WTC11 (cell line): ENCODE data around the gene KCNT1. TPM values are rescaled to one million over a fixed set of nuclear protein-coding genes. Genes with fewer than 3 reads are reported as not detected.

ENCODE experiments used
- ATAC-seq: fragments of 200-7000 bp; cut with Tn5 transposase; 2 replicates; pipeline ENCODE4 v1.10.0; 2021; ENCODE audit warnings: mild to moderate bottlenecking, moderate library complexity
- CTCF ChIA-PET: fragments of 300-600 bp; sonication (Branson Sonifier 250); formaldehyde crosslinking; loops from one replicate; lab custom pipeline; 2021; ENCODE audit warnings: antibody characterized with exemption; lab: Charles Lee
- POLR2A ChIA-PET: fragments of 350-600 bp; sonication (Branson Sonifier 250); formaldehyde crosslinking; loops from one replicate; lab custom pipeline; 2021; ENCODE audit warnings: antibody characterized with exemption; lab: Charles Lee
- DNase-seq: peaks from one replicate; pipeline ENCODE4 v3.0.0; 2021; ENCODE audit warnings: low spot score
- H3K27ac Mint-ChIP-seq: 2 replicates; pipeline ENCODE4 v1.8.0; 2021; ENCODE audit warnings: mixed read lengths
- H3K27me3 Mint-ChIP-seq: 2 replicates; pipeline ENCODE4 v1.8.0; 2021; ENCODE audit warnings: low read depth, mild to moderate bottlenecking, moderate library complexity, mixed read lengths
- H3K36me3 Mint-ChIP-seq: 2 replicates; pipeline ENCODE4 v1.8.0; 2021; ENCODE audit warnings: mixed read lengths
- H3K4me1 Mint-ChIP-seq: 2 replicates; pipeline ENCODE4 v1.8.0; 2022; ENCODE audit warnings: mixed read lengths
- H3K4me3 Mint-ChIP-seq: 2 replicates; pipeline ENCODE4 v1.8.0; 2021; ENCODE audit warnings: mild to moderate bottlenecking, moderate library complexity, mixed read lengths
- H3K9me3 Mint-ChIP-seq: 2 replicates; pipeline ENCODE4 v1.8.0; 2021; ENCODE audit warnings: mixed read lengths
- EMX1 ChIP-seq: fragments of 250-450 bp; sonication (Bioruptor Pico); IDR thresholded peaks from 2 replicates; pipeline ENCODE4 v1.8.0; 2021; ENCODE audit warnings: mild to moderate bottlenecking
- ESRRA ChIP-seq: sonication (generic); formaldehyde crosslinking; IDR thresholded peaks from 2 replicates; pipeline ENCODE4 v1.8.1; 2022; ENCODE audit warnings: mild to moderate bottlenecking, missing genetic modification reagents, borderline replicate concordance
- IRF2 ChIP-seq: sonication (generic); formaldehyde crosslinking; IDR thresholded peaks from 2 replicates; pipeline ENCODE4 v1.8.0; 2022; ENCODE audit warnings: low read depth, missing genetic modification reagents, borderline replicate concordance
- NR3C1 ChIP-seq: sonication (generic); formaldehyde crosslinking; conservative IDR thresholded peaks from 2 replicates; pipeline ENCODE4 v1.8.1; 2023; ENCODE audit warnings: low read depth, mild to moderate bottlenecking, missing genetic modification reagents
- SMAD4 ChIP-seq: sonication (generic); formaldehyde crosslinking; IDR thresholded peaks from 2 replicates; pipeline ENCODE4 v1.8.0; 2022; ENCODE audit warnings: mild to moderate bottlenecking, missing genetic modification reagents
- ZNF121 ChIP-seq: sonication (generic); formaldehyde crosslinking; IDR thresholded peaks from 2 replicates; pipeline ENCODE4 v1.8.0; 2023; ENCODE audit warnings: missing genetic modification reagents
- ZNF232 ChIP-seq: sonication (generic); formaldehyde crosslinking; IDR thresholded peaks from 2 replicates; pipeline ENCODE4 v1.8.0; 2022; ENCODE audit warnings: mild to moderate bottlenecking, missing genetic modification reagents
- ZNF396 ChIP-seq: fragments of 250-450 bp; sonication (Bioruptor Pico); IDR thresholded peaks from 2 replicates; pipeline ENCODE4 v1.8.0; 2021; ENCODE audit warnings: mild to moderate bottlenecking, moderate library complexity, borderline replicate concordance
- ZNF423 ChIP-seq: fragments of 250-450 bp; sonication (Bioruptor Pico); IDR thresholded peaks from 2 replicates; pipeline ENCODE4 v2.1.2; 2022; ENCODE audit warnings: mild to moderate bottlenecking, moderate library complexity
- ZNF671 ChIP-seq: fragments of 250-450 bp; sonication (Bioruptor Pico); IDR thresholded peaks from 2 replicates; pipeline ENCODE4 v1.8.0; 2021; ENCODE audit warnings: mild to moderate bottlenecking
- total RNA-seq: library from RNA; stranded (reverse); gene quantifications from 3 replicates; pipeline ENCODE4 v1.2.3, GENCODE V29; 2021
- TF ChIP-seq, protein P1 (sequence below): sonication (generic); formaldehyde crosslinking; IDR thresholded peaks from 2 replicates; pipeline ENCODE4 v1.8.0; 2023; ENCODE audit warnings: missing genetic modification reagents, mild to moderate bottlenecking, borderline replicate concordance
- TF ChIP-seq, protein P2 (sequence below): sonication (generic); formaldehyde crosslinking; IDR thresholded peaks from 2 replicates; pipeline ENCODE4 v1.8.1; 2023; ENCODE audit warnings: mild to moderate bottlenecking, missing genetic modification reagents
- TF ChIP-seq, protein P3 (sequence below): fragments of 250-450 bp; sonication (Bioruptor Pico); IDR thresholded peaks from 2 replicates; pipeline ENCODE4 v1.8.0; 2021; ENCODE audit warnings: mild to moderate bottlenecking
- TF ChIP-seq, protein P4 (sequence below): sonication (generic); formaldehyde crosslinking; IDR thresholded peaks from 2 replicates; pipeline ENCODE4 v1.8.1; 2022; ENCODE audit warnings: mild to moderate bottlenecking, moderate library complexity, missing genetic modification reagents
- TF ChIP-seq, protein P5 (sequence below): sonication (generic); formaldehyde crosslinking; IDR thresholded peaks from 2 replicates; pipeline ENCODE4 v1.8.1; 2022; ENCODE audit warnings: low read depth, missing genetic modification reagents, borderline replicate concordance
- TF ChIP-seq, protein P6 (sequence below): sonication (generic); formaldehyde crosslinking; IDR thresholded peaks from 2 replicates; pipeline ENCODE4 v1.8.1; 2023; ENCODE audit warnings: mild to moderate bottlenecking, missing genetic modification reagents, moderate library complexity
- TF ChIP-seq, protein P7 (sequence below): fragments of 200-600 bp; IDR thresholded peaks from 2 replicates; pipeline ENCODE4 v1.8.0; 2022; ENCODE audit warnings: antibody characterized with exemption

Gene KCNT1
- total RNA-seq, 1 experiment from 2014 or later: 0.13 TPM

DNA sequence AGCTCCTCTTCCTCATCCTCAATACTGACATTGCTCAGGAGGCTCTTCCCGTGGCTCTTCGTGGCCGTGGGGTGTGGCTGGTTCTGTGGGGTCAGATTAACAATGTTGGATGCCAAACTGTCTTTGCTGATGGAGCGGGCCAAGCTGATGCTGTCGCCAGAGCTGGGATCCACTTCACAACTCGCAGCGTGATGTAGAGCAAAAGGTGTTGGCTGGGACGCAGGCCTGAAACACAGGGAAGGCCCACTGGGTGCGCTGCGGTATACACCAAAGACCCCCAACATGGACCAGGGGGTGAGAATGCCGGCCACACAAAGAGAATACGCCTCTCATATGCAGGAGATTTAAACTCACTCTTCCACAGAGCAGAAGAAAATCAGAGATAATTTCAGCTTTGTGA lies 121.1 kb downstream of the KCNT1 start (continued):
- TF ChIP-seq, protein P1, sequence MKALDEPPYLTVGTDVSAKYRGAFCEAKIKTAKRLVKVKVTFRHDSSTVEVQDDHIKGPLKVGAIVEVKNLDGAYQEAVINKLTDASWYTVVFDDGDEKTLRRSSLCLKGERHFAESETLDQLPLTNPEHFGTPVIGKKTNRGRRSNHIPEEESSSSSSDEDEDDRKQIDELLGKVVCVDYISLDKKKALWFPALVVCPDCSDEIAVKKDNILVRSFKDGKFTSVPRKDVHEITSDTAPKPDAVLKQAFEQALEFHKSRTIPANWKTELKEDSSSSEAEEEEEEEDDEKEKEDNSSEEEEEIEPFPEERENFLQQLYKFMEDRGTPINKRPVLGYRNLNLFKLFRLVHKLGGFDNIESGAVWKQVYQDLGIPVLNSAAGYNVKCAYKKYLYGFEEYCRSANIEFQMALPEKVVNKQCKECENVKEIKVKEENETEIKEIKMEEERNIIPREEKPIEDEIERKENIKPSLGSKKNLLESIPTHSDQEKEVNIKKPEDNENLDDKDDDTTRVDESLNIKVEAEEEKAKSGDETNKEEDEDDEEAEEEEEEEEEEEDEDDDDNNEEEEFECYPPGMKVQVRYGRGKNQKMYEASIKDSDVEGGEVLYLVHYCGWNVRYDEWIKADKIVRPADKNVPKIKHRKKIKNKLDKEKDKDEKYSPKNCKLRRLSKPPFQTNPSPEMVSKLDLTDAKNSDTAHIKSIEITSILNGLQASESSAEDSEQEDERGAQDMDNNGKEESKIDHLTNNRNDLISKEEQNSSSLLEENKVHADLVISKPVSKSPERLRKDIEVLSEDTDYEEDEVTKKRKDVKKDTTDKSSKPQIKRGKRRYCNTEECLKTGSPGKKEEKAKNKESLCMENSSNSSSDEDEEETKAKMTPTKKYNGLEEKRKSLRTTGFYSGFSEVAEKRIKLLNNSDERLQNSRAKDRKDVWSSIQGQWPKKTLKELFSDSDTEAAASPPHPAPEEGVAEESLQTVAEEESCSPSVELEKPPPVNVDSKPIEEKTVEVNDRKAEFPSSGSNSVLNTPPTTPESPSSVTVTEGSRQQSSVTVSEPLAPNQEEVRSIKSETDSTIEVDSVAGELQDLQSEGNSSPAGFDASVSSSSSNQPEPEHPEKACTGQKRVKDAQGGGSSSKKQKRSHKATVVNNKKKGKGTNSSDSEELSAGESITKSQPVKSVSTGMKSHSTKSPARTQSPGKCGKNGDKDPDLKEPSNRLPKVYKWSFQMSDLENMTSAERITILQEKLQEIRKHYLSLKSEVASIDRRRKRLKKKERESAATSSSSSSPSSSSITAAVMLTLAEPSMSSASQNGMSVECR (CRISPR knock-in tag): no peak
- no peak for TF ChIP-seq NR3C1
- no peak for TF ChIP-seq SMAD4 (CRISPR knock-in tag)
- TF ChIP-seq, protein P2, sequence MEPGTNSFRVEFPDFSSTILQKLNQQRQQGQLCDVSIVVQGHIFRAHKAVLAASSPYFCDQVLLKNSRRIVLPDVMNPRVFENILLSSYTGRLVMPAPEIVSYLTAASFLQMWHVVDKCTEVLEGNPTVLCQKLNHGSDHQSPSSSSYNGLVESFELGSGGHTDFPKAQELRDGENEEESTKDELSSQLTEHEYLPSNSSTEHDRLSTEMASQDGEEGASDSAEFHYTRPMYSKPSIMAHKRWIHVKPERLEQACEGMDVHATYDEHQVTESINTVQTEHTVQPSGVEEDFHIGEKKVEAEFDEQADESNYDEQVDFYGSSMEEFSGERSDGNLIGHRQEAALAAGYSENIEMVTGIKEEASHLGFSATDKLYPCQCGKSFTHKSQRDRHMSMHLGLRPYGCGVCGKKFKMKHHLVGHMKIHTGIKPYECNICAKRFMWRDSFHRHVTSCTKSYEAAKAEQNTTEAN: no peak
- TF ChIP-seq, protein P3, sequence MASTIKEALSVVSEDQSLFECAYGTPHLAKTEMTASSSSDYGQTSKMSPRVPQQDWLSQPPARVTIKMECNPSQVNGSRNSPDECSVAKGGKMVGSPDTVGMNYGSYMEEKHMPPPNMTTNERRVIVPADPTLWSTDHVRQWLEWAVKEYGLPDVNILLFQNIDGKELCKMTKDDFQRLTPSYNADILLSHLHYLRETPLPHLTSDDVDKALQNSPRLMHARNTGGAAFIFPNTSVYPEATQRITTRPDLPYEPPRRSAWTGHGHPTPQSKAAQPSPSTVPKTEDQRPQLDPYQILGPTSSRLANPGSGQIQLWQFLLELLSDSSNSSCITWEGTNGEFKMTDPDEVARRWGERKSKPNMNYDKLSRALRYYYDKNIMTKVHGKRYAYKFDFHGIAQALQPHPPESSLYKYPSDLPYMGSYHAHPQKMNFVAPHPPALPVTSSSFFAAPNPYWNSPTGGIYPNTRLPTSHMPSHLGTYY (CRISPR knock-in tag): no peak
- no peak for TF ChIP-seq EMX1 (CRISPR knock-in tag)
- TF ChIP-seq, all 79 proteins: peak for 0

DNA sequence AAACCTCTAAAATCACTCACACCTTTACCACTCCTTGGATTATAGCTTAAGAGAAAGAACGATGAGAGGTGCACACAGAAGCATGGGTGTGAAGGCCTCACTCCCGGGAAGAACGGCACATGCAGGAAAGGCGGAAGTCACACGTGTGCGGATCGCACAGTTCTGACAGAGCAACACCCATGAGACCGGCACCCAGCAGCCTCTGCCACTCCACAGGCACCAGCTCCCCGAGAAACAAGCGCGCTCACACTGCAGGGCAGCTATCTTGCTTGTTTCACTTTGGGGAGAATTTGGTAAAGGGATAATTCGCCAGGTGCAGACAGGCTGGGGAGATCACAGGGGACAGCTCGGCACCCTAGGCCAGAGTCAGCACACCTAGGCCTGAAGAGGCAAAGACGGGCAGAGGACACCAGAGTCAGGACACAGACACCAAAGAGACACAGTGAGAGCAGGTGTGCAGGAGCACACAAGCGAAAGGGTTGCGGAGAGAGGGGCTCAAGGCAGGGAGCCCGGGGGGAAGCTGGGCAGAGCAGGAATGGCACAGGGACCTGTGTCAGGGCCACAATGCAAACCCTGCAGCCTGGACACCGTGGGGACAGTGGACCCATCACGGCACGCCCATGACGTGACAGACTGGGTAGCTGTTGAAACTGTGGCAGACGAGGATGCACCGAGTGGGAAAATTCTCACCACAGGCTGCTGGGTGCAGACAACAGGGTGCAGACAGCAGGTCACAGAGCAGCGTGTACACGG lies 123.6 kb downstream of the KCNT1 start:
- Mint-ChIP-seq H3K4me3 (no peak overlapping the region), H3K9me3 (peaks cover 6% of the 10 kb centered on the region; the same call in 1 of the 2 replicates), H3K36me3 (peaks cover 62% of the 10 kb centered on the region), H3K27me3 (no peaks in the 10 kb centered on the region), H3K27ac (peak overlapping the region; percentile 32)
- DNase-seq (no peak), ATAC-seq (no peak)
- CTCF ChIA-PET: no interaction called here
- no peak for TF ChIP-seq IRF2 (CRISPR knock-in tag)
- TF ChIP-seq, all 79 proteins: peak for 0
- POLR2A ChIA-PET: no interaction called here
- H3K4me1 Mint-ChIP-seq: no peaks in the 10 kb centered on the region

DNA sequence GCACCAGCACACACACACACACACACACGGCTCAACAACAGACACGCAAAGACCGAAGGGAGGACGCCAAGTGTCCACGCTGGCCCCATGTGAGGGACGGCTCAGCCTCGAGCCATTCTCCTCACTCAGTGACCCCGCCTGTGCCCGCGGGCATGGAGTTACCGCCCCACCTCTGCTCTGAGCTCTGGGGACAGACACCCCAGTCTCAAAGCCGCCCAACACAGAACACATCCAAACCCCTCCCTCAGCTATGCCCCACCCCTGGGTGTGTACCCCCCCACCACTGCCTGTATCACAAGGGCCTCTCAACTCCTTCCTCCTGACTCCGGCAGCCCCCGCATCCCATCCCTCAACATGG lies 124.2 kb downstream of the KCNT1 start:
- no peak for DNase-seq
- TF ChIP-seq ZNF396 (CRISPR knock-in tag) (no peak), ZNF121 (CRISPR knock-in tag) (no peak), ZNF423 (CRISPR knock-in tag) (no peak), ESRRA (CRISPR knock-in tag) (no peak), ZNF671 (CRISPR knock-in tag) (no peak), ZNF232 (CRISPR knock-in tag) (no peak)
- TF ChIP-seq, protein P4, sequence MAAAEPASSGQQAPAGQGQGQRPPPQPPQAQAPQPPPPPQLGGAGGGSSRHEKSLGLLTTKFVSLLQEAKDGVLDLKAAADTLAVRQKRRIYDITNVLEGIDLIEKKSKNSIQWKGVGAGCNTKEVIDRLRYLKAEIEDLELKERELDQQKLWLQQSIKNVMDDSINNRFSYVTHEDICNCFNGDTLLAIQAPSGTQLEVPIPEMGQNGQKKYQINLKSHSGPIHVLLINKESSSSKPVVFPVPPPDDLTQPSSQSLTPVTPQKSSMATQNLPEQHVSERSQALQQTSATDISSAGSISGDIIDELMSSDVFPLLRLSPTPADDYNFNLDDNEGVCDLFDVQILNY (CRISPR knock-in tag): no peak
- TF ChIP-seq, protein P5, sequence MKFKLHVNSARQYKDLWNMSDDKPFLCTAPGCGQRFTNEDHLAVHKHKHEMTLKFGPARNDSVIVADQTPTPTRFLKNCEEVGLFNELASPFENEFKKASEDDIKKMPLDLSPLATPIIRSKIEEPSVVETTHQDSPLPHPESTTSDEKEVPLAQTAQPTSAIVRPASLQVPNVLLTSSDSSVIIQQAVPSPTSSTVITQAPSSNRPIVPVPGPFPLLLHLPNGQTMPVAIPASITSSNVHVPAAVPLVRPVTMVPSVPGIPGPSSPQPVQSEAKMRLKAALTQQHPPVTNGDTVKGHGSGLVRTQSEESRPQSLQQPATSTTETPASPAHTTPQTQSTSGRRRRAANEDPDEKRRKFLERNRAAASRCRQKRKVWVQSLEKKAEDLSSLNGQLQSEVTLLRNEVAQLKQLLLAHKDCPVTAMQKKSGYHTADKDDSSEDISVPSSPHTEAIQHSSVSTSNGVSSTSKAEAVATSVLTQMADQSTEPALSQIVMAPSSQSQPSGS (CRISPR knock-in tag): no peak
- TF ChIP-seq, protein P6, sequence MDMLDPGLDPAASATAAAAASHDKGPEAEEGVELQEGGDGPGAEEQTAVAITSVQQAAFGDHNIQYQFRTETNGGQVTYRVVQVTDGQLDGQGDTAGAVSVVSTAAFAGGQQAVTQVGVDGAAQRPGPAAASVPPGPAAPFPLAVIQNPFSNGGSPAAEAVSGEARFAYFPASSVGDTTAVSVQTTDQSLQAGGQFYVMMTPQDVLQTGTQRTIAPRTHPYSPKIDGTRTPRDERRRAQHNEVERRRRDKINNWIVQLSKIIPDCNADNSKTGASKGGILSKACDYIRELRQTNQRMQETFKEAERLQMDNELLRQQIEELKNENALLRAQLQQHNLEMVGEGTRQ: no peak
- TF ChIP-seq, protein P7, sequence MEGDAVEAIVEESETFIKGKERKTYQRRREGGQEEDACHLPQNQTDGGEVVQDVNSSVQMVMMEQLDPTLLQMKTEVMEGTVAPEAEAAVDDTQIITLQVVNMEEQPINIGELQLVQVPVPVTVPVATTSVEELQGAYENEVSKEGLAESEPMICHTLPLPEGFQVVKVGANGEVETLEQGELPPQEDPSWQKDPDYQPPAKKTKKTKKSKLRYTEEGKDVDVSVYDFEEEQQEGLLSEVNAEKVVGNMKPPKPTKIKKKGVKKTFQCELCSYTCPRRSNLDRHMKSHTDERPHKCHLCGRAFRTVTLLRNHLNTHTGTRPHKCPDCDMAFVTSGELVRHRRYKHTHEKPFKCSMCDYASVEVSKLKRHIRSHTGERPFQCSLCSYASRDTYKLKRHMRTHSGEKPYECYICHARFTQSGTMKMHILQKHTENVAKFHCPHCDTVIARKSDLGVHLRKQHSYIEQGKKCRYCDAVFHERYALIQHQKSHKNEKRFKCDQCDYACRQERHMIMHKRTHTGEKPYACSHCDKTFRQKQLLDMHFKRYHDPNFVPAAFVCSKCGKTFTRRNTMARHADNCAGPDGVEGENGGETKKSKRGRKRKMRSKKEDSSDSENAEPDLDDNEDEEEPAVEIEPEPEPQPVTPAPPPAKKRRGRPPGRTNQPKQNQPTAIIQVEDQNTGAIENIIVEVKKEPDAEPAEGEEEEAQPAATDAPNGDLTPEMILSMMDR: no peak
- H3K27me3 Mint-ChIP-seq: no peaks in the 10 kb centered on the region
- H3K9me3 Mint-ChIP-seq: peaks cover 6% of the 10 kb centered on the region; the same call in 1 of the 2 replicates
- no peak for ATAC-seq
- H3K27ac Mint-ChIP-seq: peak overlapping the region; percentile 86
- ChIA-PET POLR2A (no interaction called here), CTCF (no interaction called here)
- H3K4me3 Mint-ChIP-seq: no peak overlapping the region
- peaks cover 57% of the 10 kb centered on the region for H3K36me3 Mint-ChIP-seq
- no peaks in the 10 kb centered on the region for H3K4me1 Mint-ChIP-seq
